ENCODE results near the gene LTBP4. TPM values are rescaled to one million over a fixed set of nuclear protein-coding genes. Genes with fewer than 3 reads are reported as not detected.

The LTBP4 gene
- total and polyA plus RNA-seq, 2 of the 13 experiments (the other 11 are each of a cell fraction or from before 2014, with no cell fraction given), result 0.86 to 2.3 TPM

DNA sequence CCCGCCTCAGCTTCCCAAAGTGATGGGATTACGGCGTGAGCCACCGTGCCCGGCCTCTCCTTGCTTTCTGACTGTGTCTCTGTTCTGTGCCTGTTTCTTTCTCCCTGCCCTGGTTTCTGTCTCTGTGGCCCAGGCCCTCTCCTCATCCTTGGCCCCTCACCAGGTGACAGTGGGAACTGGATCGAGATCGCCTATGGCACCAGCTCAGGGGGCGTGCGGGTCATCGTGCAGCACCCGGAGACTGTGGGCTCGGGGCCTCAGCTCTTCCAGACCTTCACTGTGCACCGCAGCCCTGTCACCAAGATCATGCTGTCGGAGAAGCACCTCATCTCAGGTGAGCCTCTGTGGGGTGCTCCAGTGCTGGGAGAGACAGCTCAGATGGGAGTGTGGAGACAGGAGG, 14.6 kb upstream of the LTBP4 start:
- TF ChIP-seq IRX3 (CRISPR knock-in tag; IDR thresholded peaks at IDR 0.05; ENCODE audit: borderline replicate concordance, low read depth) (no peak), ZNF546 (CRISPR knock-in tag; conservative IDR thresholded peaks at IDR 0.05) (no peak), RFX3 (CRISPR knock-in tag; IDR thresholded peaks at IDR 0.05) (no peak), CENPT (CRISPR knock-in tag; IDR thresholded peaks at IDR 0.05; ENCODE audit: low read depth) (no peak), NFRKB (IDR thresholded peaks at IDR 0.05) (no peak), ZNF883 (CRISPR knock-in tag; IDR thresholded peaks at IDR 0.05; ENCODE audit: not compliant biosample characterization) (no peak), ZNF572 (CRISPR knock-in tag; IDR thresholded peaks at IDR 0.05) (no peak), ZNF3 (CRISPR knock-in tag; IDR thresholded peaks at IDR 0.05) (no peak), ZNF430 (CRISPR knock-in tag; IDR thresholded peaks at IDR 0.05) (no peak), ERF (CRISPR knock-in tag; IDR thresholded peaks at IDR 0.05) (no peak)
- TF ChIP-seq, protein P1, sequence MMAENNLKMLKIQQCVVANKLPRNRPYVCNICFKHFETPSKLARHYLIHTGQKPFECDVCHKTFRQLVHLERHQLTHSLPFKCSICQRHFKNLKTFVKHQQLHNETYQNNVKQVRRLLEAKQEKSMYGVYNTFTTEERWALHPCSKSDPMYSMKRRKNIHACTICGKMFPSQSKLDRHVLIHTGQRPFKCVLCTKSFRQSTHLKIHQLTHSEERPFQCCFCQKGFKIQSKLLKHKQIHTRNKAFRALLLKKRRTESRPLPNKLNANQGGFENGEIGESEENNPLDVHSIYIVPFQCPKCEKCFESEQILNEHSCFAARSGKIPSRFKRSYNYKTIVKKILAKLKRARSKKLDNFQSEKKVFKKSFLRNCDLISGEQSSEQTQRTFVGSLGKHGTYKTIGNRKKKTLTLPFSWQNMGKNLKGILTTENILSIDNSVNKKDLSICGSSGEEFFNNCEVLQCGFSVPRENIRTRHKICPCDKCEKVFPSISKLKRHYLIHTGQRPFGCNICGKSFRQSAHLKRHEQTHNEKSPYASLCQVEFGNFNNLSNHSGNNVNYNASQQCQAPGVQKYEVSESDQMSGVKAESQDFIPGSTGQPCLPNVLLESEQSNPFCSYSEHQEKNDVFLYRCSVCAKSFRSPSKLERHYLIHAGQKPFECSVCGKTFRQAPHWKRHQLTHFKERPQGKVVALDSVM (CRISPR knock-in tag; IDR thresholded peaks at IDR 0.05), result no peak
- TF ChIP-seq, protein P2, sequence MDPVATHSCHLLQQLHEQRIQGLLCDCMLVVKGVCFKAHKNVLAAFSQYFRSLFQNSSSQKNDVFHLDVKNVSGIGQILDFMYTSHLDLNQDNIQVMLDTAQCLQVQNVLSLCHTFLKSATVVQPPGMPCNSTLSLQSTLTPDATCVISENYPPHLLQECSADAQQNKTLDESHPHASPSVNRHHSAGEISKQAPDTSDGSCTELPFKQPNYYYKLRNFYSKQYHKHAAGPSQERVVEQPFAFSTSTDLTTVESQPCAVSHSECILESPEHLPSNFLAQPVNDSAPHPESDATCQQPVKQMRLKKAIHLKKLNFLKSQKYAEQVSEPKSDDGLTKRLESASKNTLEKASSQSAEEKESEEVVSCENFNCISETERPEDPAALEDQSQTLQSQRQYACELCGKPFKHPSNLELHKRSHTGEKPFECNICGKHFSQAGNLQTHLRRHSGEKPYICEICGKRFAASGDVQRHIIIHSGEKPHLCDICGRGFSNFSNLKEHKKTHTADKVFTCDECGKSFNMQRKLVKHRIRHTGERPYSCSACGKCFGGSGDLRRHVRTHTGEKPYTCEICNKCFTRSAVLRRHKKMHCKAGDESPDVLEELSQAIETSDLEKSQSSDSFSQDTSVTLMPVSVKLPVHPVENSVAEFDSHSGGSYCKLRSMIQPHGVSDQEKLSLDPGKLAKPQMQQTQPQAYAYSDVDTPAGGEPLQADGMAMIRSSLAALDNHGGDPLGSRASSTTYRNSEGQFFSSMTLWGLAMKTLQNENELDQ (CRISPR knock-in tag; IDR thresholded peaks at IDR 0.05; ENCODE audit: borderline replicate concordance), result no peak
- TF ChIP-seq, protein P3, sequence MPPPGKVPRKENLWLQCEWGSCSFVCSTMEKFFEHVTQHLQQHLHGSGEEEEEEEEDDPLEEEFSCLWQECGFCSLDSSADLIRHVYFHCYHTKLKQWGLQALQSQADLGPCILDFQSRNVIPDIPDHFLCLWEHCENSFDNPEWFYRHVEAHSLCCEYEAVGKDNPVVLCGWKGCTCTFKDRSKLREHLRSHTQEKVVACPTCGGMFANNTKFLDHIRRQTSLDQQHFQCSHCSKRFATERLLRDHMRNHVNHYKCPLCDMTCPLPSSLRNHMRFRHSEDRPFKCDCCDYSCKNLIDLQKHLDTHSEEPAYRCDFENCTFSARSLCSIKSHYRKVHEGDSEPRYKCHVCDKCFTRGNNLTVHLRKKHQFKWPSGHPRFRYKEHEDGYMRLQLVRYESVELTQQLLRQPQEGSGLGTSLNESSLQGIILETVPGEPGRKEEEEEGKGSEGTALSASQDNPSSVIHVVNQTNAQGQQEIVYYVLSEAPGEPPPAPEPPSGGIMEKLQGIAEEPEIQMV (CRISPR knock-in tag; IDR thresholded peaks at IDR 0.05; ENCODE audit: low read depth), result no peak
- no peak overlapping the region for H2AFZ ChIP-seq (ENCODE audit: low read length)
- H3K27ac ChIP-seq (ENCODE audit: extremely low read length, insufficient read depth, low read length), result no peak overlapping the region
- DNase-seq (ENCODE audit: low spot score), result no peak
- in situ Hi-C loops (cut with HindIII; ENCODE audit: extremely low pct_ligation_motif_present, low pct_unique_long_range_greater_than_20kb) (no loop called here), intact Hi-C loops (cut with micrococcal nuclease; ENCODE audit: unreplicated experiment) (no loop called here)
- 98% methylated on average over 13 of the region's 14 CpGs for WGBS (ENCODE audit: low lambda C conversion rate)
- H3K4me2 ChIP-seq (ENCODE audit: low read depth, low read length), result no peak overlapping the region
- no peaks in the 10 kb centered on the region for H3K79me2 ChIP-seq (ENCODE audit: insufficient read depth, low read length)
- no peaks in the 10 kb centered on the region for H4K20me1 ChIP-seq (ENCODE audit: insufficient read depth, low read length)
- no TSS peak for BruUV-seq (replicated peaks)
- no peak overlapping the region for H3K9ac ChIP-seq (ENCODE audit: insufficient read depth, low read depth, low read length)
- ATAC-seq, result no peak
- H3K27me3 ChIP-seq (ENCODE audit: control insufficient read depth in 1 of 2, insufficient read depth in 2 of 2, low read length in 2 of 2), result no peaks in the 10 kb centered on the region
- H3K9me3 ChIP-seq (ENCODE audit: low read length), result no peaks in the 10 kb centered on the region
- H3K4me3 ChIP-seq (replicated peaks in 1 of 3; ENCODE audit: insufficient read depth in 1 of 3, low read depth in 2 of 3, low read length in 3 of 3), result no peak overlapping the region
- ChIA-PET POLR2A (no interaction called here), CTCF (ENCODE audit: low intra/inter-chr PET ratio, low total read pairs) (interaction anchor here (1.2 kb wide), 1 partner anchor 12 kb away, joined by 3 read pairs; no protein-coding TSS in a partner anchor)
- no peaks in the 10 kb centered on the region for H3K4me1 ChIP-seq (ENCODE audit: insufficient read depth, low read length)
- H3K36me3 ChIP-seq (replicated peaks in 1 of 2; ENCODE audit: control insufficient read depth in 1 of 2, insufficient read depth in 2 of 2, low read length in 2 of 2), result no peaks in the 10 kb centered on the region
- FAIRE-seq, result no peak

All from HepG2 (cell line).